ENCODE data around the gene CACNA2D2.

CACNA2D2 gene

GRCh38 chr3:50396502-50396901 is 106.9 kb downstream of the CACNA2D2 start:
- H3K4me3 ChIP-seq (ENCODE audit: low read length) = no peak overlapping the region
- TF ChIP-seq CTCF (conservative IDR thresholded peaks at IDR 0.05; ENCODE audit: low read length) = no peak
- no peak for DNase-seq (ENCODE audit: low read depth)

DNA sequence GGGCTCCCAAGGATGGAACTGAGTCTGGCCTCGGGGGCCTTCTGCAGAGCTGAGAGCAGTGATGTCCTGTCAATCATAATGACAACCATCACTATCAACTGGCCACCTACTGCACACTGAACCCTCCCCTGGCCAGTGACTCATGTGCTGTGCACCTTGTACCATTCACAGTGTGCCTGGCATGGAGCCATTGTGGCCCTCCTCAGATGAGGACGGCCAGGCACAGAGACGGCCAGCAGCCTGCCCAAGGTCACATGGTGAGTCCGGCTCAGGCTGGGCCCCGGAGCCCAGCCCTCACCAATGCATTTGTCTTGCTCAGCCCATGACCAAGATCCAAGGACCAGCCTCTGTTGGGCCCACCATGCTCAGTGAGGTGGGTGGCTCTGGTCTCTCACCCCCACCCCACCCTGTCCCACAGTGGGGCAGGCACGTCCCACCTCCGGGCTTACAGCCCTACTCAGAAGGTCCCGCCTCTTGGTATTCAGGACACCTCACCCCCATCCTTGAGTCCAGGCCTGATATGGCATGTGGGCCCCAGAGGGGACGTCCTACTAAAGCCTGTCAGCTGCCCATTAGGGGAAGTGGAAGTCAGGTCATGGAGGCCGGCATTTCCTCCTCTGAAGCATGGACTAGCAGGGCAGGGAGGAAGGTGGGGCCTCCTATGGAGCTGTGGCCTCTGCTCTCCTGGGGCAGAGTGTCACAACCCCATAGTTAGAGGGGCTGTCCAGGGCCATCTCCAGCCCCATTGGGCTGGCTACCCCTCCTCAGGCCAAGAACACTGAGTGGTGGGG is 108.2 kb downstream of the CACNA2D2 start:
- no peak overlapping the region for H3K4me3 ChIP-seq (ENCODE audit: low read length)
- TF ChIP-seq CTCF (conservative IDR thresholded peaks at IDR 0.05; ENCODE audit: low read length) = no peak
- DNase-seq (ENCODE audit: low read depth) = no peak

DNA sequence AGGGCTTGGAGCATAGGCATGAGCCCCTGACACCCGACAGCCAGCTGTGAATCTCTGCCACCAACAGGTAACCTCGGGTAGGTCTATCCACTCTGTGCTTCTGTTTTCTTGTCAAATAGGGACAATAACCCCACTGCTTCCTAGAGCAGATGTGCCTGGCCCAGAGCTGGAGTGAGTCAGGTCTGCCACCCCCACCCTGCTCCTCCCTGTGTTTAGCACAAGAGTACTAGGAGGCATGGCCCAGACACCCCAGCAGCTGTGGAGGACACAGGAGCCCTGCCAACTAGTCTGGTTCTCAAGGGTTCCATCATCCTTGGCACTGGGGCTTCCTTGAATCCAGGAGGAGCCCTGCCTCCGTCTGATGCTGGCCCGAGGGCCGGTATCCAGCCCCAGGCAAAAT is 110.4 kb downstream of the CACNA2D2 start:
- no peak overlapping the region for H3K4me3 ChIP-seq (ENCODE audit: low read length)
- TF ChIP-seq CTCF (conservative IDR thresholded peaks at IDR 0.05; ENCODE audit: low read length) = no peak
- DNase-seq (ENCODE audit: low read depth) = no peak

DNA sequence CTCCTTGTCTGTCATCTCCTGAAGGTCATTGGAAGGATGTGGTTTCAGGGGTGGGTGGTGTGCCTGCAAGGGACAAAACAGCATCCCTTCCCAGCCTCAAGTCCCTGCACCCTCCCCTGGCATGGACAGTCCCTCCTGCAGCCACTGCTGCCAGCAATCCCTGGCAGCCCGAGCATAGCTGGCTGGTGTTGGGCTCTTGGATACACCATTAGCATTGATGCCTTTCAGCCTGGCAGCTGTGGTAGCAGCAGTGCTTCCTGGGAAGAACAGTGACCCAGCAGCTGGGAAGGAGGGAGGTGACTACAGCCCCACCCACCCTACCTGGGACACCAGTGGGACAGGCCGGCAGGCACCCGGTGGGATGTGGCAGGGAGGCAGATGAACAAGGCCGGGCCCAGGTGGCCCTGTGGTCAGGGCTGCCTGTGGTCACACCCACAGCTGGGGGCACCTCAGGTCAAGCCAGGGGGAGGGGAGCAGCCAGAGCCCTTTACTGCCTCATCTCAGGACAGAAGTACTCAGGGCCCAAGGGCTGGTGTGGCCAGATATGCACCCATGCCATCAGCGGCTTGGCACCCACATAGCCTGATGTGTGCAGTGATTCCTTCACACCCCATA is 111.2 kb downstream of the CACNA2D2 start:
- no peak overlapping the region for H3K4me3 ChIP-seq (ENCODE audit: low read length)
- TF ChIP-seq CTCF (conservative IDR thresholded peaks at IDR 0.05; ENCODE audit: low read length) = no peak
- no peak for DNase-seq (ENCODE audit: low read depth)

GRCh38 chr3:50390508-50391224 is 112.8 kb downstream of the CACNA2D2 start:
- no peak overlapping the region for H3K4me3 ChIP-seq (ENCODE audit: low read length)
- no peak for TF ChIP-seq CTCF (conservative IDR thresholded peaks at IDR 0.05; ENCODE audit: low read length)
- DNase-seq (ENCODE audit: low read depth) = no peak

GRCh38 chr3:50389414-50389767 is 114.0 kb downstream of the CACNA2D2 start:
- H3K4me3 ChIP-seq (ENCODE audit: low read length) = no peak overlapping the region
- no peak for DNase-seq (ENCODE audit: low read depth)
- no peak for TF ChIP-seq CTCF (conservative IDR thresholded peaks at IDR 0.05; ENCODE audit: low read length)

Data from AG10803 (cell line).